ENCODE results near the gene OTUB2. TPM values are rescaled to one million over a fixed set of nuclear protein-coding genes. Genes with fewer than 3 reads are reported as not detected.

Gene OTUB2
- total RNA-seq, 4 donors from 2014 or later = 12.6 to 25.0 (median 21.5) TPM

GRCh38 chr14:94014382-94014781, 11.8 kb upstream of the OTUB2 start:
- DNase-seq (ENCODE audit: low spot score in 2 of 2) = no peak
- no peak overlapping the region for H3K4me3 ChIP-seq (ENCODE audit: low read depth, poor library complexity, severe bottlenecking)
- 64 to 71% methylated on average over 6 of the region's 6 CpGs for WGBS, 2 donors
- intact Hi-C loops (cut with DNase I; ENCODE audit: low total_unique reads) = no loop called here
- TF ChIP-seq, protein P1, sequence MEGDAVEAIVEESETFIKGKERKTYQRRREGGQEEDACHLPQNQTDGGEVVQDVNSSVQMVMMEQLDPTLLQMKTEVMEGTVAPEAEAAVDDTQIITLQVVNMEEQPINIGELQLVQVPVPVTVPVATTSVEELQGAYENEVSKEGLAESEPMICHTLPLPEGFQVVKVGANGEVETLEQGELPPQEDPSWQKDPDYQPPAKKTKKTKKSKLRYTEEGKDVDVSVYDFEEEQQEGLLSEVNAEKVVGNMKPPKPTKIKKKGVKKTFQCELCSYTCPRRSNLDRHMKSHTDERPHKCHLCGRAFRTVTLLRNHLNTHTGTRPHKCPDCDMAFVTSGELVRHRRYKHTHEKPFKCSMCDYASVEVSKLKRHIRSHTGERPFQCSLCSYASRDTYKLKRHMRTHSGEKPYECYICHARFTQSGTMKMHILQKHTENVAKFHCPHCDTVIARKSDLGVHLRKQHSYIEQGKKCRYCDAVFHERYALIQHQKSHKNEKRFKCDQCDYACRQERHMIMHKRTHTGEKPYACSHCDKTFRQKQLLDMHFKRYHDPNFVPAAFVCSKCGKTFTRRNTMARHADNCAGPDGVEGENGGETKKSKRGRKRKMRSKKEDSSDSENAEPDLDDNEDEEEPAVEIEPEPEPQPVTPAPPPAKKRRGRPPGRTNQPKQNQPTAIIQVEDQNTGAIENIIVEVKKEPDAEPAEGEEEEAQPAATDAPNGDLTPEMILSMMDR (IDR thresholded peaks at IDR 0.05) = no peak
- no peak for TF ChIP-seq POLR2A (IDR thresholded peaks at IDR 0.05)

- no peak overlapping the region for H3K4me3 ChIP-seq (ENCODE audit: low read depth, poor library complexity, severe bottlenecking)
- no peak for DNase-seq (ENCODE audit: low spot score in 2 of 2)
- TF ChIP-seq, protein P1 (IDR thresholded peaks at IDR 0.05) = no peak
- no peak for TF ChIP-seq POLR2A (IDR thresholded peaks at IDR 0.05)
- 61 to 70% methylated on average over 2 of the region's 2 CpGs for WGBS, 2 donors
- intact Hi-C loops (cut with DNase I; ENCODE audit: low total_unique reads) = no loop called here
Measured at GRCh38 chr14:94015223-94015622, 10.9 kb upstream of the OTUB2 start.

GRCh38 chr14:94016446-94016976, 9.6 kb upstream of the OTUB2 start:
- WGBS, 2 donors = 79 to 86% methylated on average over 8 of the region's 8 CpGs
- no peak for DNase-seq (ENCODE audit: low spot score in 2 of 2)
- intact Hi-C loops (cut with DNase I; ENCODE audit: low total_unique reads) = no loop called here
- no peak for TF ChIP-seq POLR2A (IDR thresholded peaks at IDR 0.05)
- TF ChIP-seq, protein P1 (IDR thresholded peaks at IDR 0.05) = no peak
- H3K4me3 ChIP-seq (ENCODE audit: low read depth, poor library complexity, severe bottlenecking) = no peak overlapping the region

- H3K4me3 ChIP-seq (ENCODE audit: low read depth, poor library complexity, severe bottlenecking) = no peak overlapping the region
- DNase-seq (ENCODE audit: low spot score in 2 of 2) = no peak
- intact Hi-C loops (cut with DNase I; ENCODE audit: low total_unique reads) = no loop called here
- no peak for TF ChIP-seq POLR2A (IDR thresholded peaks at IDR 0.05)
- TF ChIP-seq, protein P1 (IDR thresholded peaks at IDR 0.05) = no peak
- WGBS, 2 donors = 64 to 70% methylated on average over 8 of the region's 8 CpGs
Measured at GRCh38 chr14:94018308-94018707, 7.8 kb upstream of the OTUB2 start.

DNA sequence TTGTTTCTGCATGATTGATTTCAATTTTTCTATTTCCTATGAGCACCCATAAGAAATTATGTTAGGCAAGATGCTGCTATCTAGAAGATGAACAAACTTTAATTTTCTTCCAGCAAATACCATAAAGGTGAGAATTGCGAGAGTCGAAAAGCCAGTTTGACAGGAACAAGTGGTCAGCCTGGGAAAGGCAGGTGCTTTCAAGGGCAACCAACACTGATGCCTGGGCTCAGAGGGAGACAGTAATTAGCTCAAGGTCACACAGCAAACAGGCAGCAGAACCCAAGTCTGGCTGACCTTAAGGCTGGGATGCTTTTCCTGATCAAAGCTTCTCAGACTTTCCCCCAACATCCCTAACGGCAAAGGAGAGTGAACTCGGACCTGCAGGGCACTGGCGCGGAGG, 6.8 kb upstream of the OTUB2 start:
- WGBS, 2 donors = 59 to 75% methylated on average over 6 of the region's 6 CpGs
- intact Hi-C loops (cut with DNase I; ENCODE audit: low total_unique reads) = no loop called here
- TF ChIP-seq, protein P1 (IDR thresholded peaks at IDR 0.05) = no peak
- no peak for DNase-seq (ENCODE audit: low spot score in 2 of 2)
- H3K4me3 ChIP-seq (ENCODE audit: low read depth, poor library complexity, severe bottlenecking) = no peak overlapping the region

DNA sequence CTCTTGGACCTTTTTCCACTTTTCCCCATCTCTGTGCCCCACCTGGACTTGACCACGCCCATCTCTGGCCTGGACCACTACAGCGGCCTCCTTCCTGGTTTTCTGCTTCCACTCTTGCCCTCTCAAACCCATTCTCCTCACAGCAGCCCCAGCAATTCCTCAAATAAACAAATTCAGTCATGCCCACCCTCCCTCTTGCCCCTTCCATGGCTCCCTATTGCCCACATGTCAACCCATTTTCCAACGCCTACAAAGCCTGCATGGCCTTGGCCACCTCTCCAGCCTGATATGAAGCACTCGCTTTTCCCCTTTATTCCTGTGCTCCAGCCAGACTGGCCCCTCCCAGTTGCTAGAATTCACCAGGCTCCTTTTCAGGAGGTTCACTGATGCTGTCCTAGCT, 5.9 kb upstream of the OTUB2 start:
- intact Hi-C loops (cut with DNase I; ENCODE audit: low total_unique reads) = no loop called here
- no peak for DNase-seq (ENCODE audit: low spot score in 2 of 2)
- TF ChIP-seq, protein P1 (IDR thresholded peaks at IDR 0.05) = no peak
- TF ChIP-seq POLR2A (IDR thresholded peaks at IDR 0.05) = no peak
- no peak overlapping the region for H3K4me3 ChIP-seq (ENCODE audit: low read depth, poor library complexity, severe bottlenecking)
- 92 to 94% methylated on average over 4 of the region's 4 CpGs for WGBS, 2 donors

All from lower leg skin (tissue), 4 donors.